ENCODE measurements around the gene ABHD17B. TPM values are rescaled to one million over a fixed set of nuclear protein-coding genes. Genes with fewer than 3 reads are reported as not detected.

ABHD17B gene
- total RNA-seq, 4 donors from 2014 or later: 18.3 to 23.5 (median 19.5) TPM

DNA sequence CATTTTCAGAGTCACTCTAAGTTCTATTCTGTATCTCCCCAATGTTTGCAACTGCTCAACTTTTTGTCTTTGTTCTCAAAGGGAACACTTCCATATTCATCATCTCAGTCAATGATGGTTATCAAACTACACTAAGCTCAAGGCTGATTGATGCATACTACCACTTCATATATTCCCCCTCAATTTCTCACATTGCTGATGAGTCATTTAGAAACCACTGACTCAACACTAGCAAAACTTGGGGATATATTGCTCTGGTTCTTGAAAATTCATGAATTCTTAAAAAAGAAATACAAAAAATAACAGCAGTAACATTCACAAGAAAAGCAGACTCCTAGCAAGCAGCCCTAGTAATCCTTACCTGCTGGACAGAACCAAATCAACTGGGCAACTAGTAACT, 52.2 kb downstream of the ABHD17B start:
- no peak for DNase-seq (ENCODE audit: low spot score)
- TF ChIP-seq, protein P1, sequence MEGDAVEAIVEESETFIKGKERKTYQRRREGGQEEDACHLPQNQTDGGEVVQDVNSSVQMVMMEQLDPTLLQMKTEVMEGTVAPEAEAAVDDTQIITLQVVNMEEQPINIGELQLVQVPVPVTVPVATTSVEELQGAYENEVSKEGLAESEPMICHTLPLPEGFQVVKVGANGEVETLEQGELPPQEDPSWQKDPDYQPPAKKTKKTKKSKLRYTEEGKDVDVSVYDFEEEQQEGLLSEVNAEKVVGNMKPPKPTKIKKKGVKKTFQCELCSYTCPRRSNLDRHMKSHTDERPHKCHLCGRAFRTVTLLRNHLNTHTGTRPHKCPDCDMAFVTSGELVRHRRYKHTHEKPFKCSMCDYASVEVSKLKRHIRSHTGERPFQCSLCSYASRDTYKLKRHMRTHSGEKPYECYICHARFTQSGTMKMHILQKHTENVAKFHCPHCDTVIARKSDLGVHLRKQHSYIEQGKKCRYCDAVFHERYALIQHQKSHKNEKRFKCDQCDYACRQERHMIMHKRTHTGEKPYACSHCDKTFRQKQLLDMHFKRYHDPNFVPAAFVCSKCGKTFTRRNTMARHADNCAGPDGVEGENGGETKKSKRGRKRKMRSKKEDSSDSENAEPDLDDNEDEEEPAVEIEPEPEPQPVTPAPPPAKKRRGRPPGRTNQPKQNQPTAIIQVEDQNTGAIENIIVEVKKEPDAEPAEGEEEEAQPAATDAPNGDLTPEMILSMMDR (IDR thresholded peaks at IDR 0.05): no peak
- no peak for ATAC-seq (ENCODE audit: low FRiP score)

DNA sequence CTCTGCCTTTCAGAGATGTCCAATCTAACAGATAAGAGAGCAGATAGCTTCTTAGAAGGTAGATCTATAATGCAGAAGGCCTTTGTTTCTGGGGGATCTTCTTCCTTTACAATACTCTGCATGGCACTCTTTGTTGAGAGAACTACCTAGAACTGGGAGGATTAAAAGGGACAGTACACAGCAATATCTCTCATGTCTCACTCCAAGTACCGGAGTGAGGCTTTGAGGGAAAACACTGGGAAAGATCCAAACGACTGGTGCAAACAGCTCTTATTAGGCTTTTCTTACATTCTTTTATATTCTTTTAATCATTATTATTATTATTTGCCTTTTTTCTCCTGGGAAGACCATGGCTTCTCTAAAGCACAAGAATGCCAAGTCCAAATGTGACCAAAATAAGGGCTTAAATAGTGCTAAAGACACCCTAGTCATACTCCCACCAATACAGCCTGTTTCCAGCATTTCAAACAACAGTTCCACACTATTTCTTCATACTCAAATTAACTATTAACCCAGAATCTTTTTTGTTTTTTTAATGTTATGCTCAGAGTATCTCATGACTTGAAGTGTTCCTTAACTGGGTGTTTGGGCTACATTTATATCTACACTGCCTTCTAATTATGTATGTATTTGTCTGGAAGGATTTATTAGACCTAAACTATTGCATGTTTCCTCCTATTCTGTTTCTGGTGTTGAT, 52.7 kb downstream of the ABHD17B start:
- no peak for ATAC-seq (ENCODE audit: low FRiP score)
- TF ChIP-seq, protein P1 (IDR thresholded peaks at IDR 0.05): no peak
- DNase-seq (ENCODE audit: low spot score): no peak

DNA sequence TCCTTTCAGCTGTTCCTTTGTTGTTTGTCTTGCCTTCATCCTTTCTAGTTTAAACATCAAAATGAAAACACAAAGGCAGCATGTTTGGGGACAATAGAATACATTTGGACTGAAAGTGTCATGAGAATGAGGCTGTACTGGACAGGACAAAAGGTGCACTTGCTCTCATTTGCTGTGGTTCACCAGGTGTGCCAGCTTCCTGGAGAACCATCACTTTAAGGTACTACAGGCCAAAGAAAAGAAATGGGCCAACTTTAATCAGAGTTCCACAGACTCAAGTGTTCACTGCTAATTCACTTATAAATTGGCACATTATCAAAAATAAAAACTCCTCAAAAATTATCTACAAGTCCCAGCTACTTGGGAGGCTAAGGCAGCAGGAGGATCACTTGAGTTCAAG, 53.8 kb downstream of the ABHD17B start:
- TF ChIP-seq, protein P1 (IDR thresholded peaks at IDR 0.05): no peak
- DNase-seq (ENCODE audit: low spot score) (no peak), ATAC-seq (ENCODE audit: low FRiP score) (no peak)

DNA sequence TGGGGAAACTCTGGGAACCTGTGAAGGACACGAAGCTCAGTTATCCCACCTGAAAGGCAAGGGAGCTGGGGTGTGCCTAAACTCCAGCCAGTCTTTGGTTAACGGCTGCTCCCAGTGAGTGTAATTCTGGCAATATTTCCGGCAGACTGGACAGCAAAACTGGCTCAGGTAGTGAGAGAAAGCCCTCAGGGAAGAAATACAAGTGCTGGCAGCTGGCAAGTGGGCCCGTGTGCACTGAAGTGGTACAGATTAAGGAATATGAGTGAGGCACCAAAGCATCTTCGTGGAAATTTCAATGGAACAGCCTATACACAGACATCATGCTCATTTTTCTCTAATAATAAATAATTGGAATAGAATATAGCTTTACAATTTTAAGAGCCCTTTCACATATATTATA, 56.2 kb downstream of the ABHD17B start:
- TF ChIP-seq, protein P1 (IDR thresholded peaks at IDR 0.05): no peak
- DNase-seq (ENCODE audit: low spot score) (no peak), ATAC-seq (ENCODE audit: low FRiP score) (no peak)

DNA sequence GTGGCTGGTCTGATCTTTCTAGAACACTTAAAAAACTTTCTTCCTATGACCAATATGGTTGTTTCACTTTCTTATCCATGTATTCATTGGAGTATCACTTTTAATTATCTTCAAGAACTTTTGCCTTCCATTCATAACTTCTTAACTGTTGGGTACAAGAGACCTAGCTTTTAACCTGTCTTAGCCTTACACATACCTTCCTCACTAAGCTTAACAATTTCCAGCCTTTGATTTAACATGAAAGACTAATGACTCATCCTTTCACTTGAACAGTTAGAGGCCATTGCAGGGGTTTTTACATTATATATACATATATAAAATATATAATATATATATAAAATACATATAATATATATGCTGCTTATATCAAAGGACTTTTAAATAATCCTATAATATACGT, 57.9 kb downstream of the ABHD17B start:
- ATAC-seq (ENCODE audit: low FRiP score): no peak
- TF ChIP-seq, protein P1 (IDR thresholded peaks at IDR 0.05): no peak
- no peak for DNase-seq (ENCODE audit: low spot score)

DNA sequence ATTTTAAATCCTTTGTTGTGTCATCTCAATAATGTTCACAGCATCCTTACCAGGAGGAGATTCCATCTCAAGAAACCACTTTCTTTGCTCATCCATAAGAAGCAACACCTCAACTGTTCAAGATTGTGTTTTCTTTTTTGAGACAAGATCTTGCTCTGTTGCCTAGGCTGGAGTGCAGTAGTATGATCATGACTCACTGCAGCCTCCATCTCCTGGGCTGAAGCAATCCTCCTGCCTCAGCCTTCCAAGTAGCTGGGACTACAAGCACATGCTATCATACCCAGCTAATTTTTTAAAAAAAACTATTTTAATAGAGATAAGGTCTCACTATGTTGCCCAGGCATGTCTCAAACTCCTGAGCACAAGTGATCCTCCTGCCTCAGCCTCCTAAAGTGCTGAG, 60.0 kb downstream of the ABHD17B start:
- TF ChIP-seq, protein P1 (IDR thresholded peaks at IDR 0.05): no peak
- no peak for ATAC-seq (ENCODE audit: low FRiP score)

DNA sequence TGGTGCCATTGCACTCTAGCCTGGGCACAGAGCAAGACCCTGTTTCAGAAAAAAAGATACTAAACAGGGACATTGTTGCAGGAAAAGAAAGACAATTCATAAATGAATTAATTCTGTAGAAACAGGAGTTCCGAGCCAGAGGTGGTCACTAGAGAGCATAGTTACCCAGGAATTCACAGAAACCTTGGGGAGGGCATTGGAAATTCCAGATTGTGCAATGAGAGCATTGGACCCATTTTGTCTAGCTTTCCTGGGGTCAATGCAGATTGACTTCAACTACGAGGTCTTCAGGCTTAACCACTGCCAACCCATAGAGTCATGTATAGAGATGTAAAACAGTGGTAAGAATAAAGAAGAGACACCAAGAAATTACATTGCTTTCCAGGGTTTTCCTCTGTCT, 63.1 kb downstream of the ABHD17B start:
- TF ChIP-seq, protein P1 (IDR thresholded peaks at IDR 0.05): no peak
- DNase-seq (ENCODE audit: low spot score) (no peak), ATAC-seq (ENCODE audit: low FRiP score) (no peak)

More for the DNA sequence above, 60.0 kb downstream of the ABHD17B start:
- DNase-seq (ENCODE audit: low spot score): no peak
